Activated T-cell treated with anti-CD3 and anti-CD28 coated beads, Interleukin-2, amount 50 U/mL, for 4 hours (primary cell): ENCODE results near the gene FLACC1. TPM values are rescaled to one million over a fixed set of nuclear protein-coding genes. Genes with fewer than 3 reads are reported as not detected.
"Not testable (repeated sequence)": the region's sequence is repeated elsewhere in the genome, so short reads cannot be mapped to it uniquely, and the experiment has no call there.

Experiments used
- ATAC-seq, 2 donors: fragments of 200-7000 bp; cut with Tn5 transposase; one replicate each; pipeline ENCODE4 v1.10.0; 2021
- DNase-seq: peaks from one replicate; pipeline ENCODE4 v3.0.0-alpha.2; 2020
- H3K27me3 Mint-ChIP-seq: one replicate; pipeline ENCODE4 v1.8.0; 2021; ENCODE audit warnings: low read depth, mixed read lengths
- H3K36me3 Mint-ChIP-seq: one replicate; pipeline ENCODE4 v1.8.0; 2022; ENCODE audit warnings: mixed read lengths; ENCODE audit not compliant: insufficient read depth
- H3K4me1 Mint-ChIP-seq: one replicate; pipeline ENCODE4 v1.8.0; 2021; ENCODE audit warnings: low read depth, mixed read lengths
- H3K4me3 Mint-ChIP-seq: one replicate; pipeline ENCODE4 v1.8.0; 2021; ENCODE audit warnings: mild to moderate bottlenecking, moderate library complexity, mixed read lengths
- H3K9me3 Mint-ChIP-seq: one replicate; pipeline ENCODE4 v1.8.0; 2021; ENCODE audit warnings: mixed read lengths
- total RNA-seq, 3 donors: library from RNA; stranded (reverse); gene quantifications; one replicate each; pipeline ENCODE4 v1.2.1, GENCODE V29; 2021

FLACC1 gene
- total RNA-seq, 3 donors from 2014 or later, result 0.63 to 1.5 (median 0.87) TPM

DNA sequence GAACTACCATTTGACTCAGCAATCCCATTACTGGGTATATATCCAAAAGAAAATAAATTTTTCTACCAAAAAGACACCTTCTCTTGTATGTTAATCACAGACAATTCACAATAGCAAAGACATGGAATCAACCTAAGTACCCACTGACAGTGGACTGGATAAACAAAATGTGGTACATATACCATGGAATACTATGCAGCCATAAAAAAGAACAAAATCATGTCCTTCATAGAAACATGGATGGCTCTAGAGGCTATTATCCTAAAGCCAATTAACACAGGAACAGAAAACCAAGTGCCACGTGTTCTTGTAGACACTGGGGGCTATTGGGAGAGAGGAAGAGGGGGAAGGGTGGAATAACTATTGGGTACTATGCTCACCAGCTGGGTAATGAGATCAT lies 27.7 kb downstream of the FLACC1 start:
- DNase-seq, result no peak
- Mint-ChIP-seq H3K27me3 (no peaks in the 10 kb centered on the region), H3K9me3 (peaks cover 17% of the 10 kb centered on the region), H3K36me3 (peaks cover 25% of the 10 kb centered on the region), H3K4me1 (peaks cover 11% of the 10 kb centered on the region), H3K4me3 (no peak overlapping the region)
- ATAC-seq, result no peak

DNA sequence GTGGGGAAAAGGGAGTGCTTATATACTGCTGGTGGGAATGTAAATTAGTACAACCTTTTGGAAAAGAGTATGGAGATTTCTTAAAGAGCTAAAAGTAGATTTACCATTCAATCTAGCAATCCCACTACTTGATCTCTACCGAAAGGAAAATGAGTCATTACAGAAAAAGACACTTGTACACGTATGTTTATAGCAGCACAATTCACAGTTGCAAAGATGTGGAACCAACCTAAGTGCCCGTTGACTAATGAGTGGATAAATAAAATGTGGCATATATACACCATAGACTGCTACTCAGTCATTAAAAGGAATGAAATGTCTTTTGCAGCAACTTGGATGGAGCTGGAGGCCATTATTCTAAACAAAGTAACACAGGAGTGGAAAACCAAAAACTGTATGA lies 29.5 kb downstream of the FLACC1 start:
- H3K4me1 Mint-ChIP-seq, result peaks cover 11% of the 10 kb centered on the region
- ATAC-seq (no peak), DNase-seq (no peak)
- H3K27me3 Mint-ChIP-seq, result no peaks in the 10 kb centered on the region
- peaks cover 35% of the 10 kb centered on the region for H3K36me3 Mint-ChIP-seq
- no peak overlapping the region for H3K4me3 Mint-ChIP-seq
- H3K9me3 Mint-ChIP-seq, result peaks cover 30% of the 10 kb centered on the region

DNA sequence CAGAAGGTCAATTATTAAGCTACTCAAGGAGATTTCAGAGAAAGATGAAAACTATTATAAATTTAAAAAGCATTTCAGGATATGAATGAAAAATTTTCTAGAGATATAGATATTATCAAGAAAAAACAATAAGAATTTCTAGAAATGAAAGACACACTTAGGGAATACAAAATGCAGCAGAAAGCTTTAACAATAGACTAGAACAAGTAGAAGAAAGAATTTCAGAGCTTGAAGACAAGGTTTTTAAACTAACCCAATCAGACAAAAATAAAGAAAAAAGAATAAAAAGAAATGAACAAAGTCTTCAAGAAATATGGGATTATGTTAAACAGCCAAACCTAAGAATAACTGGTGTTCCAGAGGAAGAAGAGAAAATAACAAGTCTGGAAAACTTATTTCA lies 34.4 kb downstream of the FLACC1 start:
- Mint-ChIP-seq H3K9me3 (peaks cover 57% of the 10 kb centered on the region), H3K4me3 (no peak overlapping the region), H3K27me3 (no peaks in the 10 kb centered on the region), H3K36me3 (peaks cover 55% of the 10 kb centered on the region), H3K4me1 (peaks cover under 1% of the 10 kb centered on the region)
- ATAC-seq, result no peak
- no peak for DNase-seq

DNA sequence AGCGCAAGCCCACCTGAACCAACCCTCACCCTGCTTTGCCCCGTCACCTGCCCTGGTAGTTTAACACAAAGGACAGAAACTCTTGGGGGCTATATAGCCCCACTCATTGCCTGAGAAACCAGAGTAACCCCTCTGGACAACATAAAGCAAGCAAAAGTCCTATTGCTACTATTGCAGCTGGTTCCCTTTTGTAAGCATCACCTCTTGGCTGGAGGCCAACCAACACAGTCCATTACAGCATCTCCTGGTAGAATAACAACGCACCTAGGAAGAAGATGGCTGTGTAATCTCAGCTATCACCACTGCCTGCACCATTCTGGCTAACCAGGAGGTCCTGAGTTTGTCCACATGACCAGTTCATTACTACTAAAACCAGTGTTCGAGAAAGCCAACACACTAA lies 36.4 kb downstream of the FLACC1 start:
- H3K27me3 Mint-ChIP-seq, result no peaks in the 10 kb centered on the region
- H3K4me3 Mint-ChIP-seq, result no peak overlapping the region
- H3K36me3 Mint-ChIP-seq, result peaks cover 58% of the 10 kb centered on the region
- DNase-seq, result no peak
- no peak for ATAC-seq
- peaks cover 57% of the 10 kb centered on the region for H3K9me3 Mint-ChIP-seq
- no peaks in the 10 kb centered on the region for H3K4me1 Mint-ChIP-seq

DNA sequence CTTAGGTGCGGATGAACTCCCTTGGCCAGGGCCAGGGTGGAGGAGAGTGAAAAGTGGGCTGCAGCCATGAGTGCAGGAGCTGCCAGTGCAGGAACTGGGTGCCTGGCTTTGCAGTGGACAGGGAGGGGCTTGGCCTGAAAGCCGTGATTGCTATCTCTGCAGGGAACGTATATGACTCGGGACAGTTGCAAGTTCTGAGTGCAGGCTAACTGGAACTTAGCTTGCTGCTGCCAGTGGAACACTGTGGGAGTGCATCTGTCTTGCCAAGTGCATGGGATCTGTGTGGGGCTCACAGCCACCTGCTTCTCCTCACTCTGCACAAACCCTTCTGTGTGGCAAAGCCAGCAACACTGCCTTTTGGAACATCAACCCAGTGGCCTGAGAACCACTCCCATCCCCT lies 36.9 kb downstream of the FLACC1 start:
- no peak for DNase-seq
- Mint-ChIP-seq H3K4me1 (no peaks in the 10 kb centered on the region), H3K36me3 (peaks cover 54% of the 10 kb centered on the region), H3K4me3 (no peak overlapping the region), H3K9me3 (peaks cover 57% of the 10 kb centered on the region), H3K27me3 (no peaks in the 10 kb centered on the region)
- no peak for ATAC-seq

DNA sequence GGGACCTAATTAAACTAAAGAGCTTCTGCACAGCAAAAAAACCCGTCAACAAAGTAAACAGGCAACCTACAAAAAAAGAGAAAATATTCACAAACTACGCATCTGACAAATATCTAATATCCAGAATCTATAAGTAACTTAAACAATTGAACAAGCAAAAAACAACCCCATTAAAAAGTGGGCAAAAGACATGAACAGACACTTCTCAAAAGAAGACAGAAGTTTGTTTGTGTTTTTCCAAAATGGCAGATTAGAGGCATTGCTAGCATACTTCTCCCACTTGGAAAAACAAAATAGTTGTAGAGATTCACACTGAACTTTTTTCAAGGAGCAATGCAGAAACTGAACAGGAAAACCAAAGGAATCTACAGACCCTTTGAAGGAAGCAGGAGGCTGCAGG lies 37.6 kb downstream of the FLACC1 start:
- Mint-ChIP-seq H3K4me1 (no peaks in the 10 kb centered on the region), H3K4me3 (no peak overlapping the region), H3K9me3 (peaks cover 60% of the 10 kb centered on the region), H3K36me3 (peaks cover 54% of the 10 kb centered on the region), H3K27me3 (no peaks in the 10 kb centered on the region)
- ATAC-seq, result no peak
- no peak for DNase-seq

DNA sequence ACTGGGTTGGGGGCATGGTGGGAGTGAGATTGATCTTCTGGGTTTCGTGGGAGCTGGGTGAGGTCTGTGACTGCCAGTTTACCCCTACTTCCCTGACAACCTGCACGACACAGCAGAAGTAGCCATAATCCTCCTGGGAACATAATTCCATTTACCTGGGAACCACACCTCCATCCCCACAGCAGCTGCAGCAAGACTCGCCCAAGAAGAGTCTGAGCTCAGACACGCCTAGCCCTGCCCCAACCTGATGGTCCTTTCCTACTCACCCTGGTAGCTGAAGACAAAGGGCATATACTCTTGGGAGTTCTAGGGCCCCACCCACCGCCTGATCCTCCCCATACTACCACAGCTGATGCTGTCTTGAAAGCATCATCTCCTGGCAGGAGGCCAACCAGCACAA lies 43.8 kb downstream of the FLACC1 start:
- DNase-seq (no peak), ATAC-seq (no peak)
- Mint-ChIP-seq H3K27me3 (no peaks in the 10 kb centered on the region), H3K9me3 (peaks cover 53% of the 10 kb centered on the region), H3K36me3 (peaks cover 55% of the 10 kb centered on the region), H3K4me1 (no peaks in the 10 kb centered on the region), H3K4me3 (no peak overlapping the region)

DNA sequence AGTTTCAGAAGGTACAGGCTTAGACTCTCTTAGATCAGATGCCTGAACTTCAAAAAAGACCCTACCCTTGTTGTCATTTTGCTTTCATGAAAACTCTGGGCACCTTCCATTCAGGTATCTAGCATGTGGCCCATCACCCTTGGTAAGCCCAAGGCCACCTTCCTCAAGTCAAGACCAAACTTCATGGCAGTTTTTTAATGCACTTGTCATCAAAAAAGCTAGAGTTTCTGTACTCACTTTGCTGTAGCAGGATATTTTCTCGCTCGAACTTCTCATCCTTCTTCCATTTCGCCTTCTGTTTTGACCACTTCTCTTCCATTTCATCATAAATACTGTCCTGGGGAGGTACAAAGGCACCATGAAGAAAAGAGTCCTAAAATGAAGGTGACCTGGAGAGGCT lies 48.2 kb downstream of the FLACC1 start:
- no peak overlapping the region for H3K4me3 Mint-ChIP-seq
- DNase-seq (no peak), ATAC-seq (no peak)
- H3K36me3 Mint-ChIP-seq, result peaks cover 61% of the 10 kb centered on the region
- no peaks in the 10 kb centered on the region for H3K27me3 Mint-ChIP-seq
- peaks cover 22% of the 10 kb centered on the region for H3K9me3 Mint-ChIP-seq
- H3K4me1 Mint-ChIP-seq, result no peaks in the 10 kb centered on the region

DNA sequence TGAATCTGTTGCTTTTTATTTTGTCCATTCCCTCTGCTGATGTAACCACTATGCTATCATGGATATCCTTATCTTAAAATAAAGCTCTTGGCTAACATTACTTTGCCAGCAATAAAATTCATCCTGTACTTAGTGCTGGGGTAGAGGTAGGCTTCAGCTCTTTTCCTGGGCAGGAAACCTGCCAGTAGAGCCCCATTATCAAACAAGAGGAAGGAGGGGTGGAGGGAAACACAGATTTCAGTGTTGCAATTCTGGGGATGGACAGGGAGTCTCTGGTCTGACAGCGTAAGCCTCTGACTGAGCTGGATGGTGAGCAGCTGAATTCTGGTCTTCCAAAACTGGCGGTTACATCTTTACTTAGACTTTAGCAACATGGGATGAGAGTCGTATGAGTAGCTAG lies 49.3 kb downstream of the FLACC1 start:
- Mint-ChIP-seq H3K27me3 (no peaks in the 10 kb centered on the region), H3K4me1 (no peaks in the 10 kb centered on the region), H3K36me3 (peaks cover 54% of the 10 kb centered on the region), H3K4me3 (no peak overlapping the region), H3K9me3 (peaks cover 21% of the 10 kb centered on the region)
- DNase-seq (no peak), ATAC-seq (no peak)

DNA sequence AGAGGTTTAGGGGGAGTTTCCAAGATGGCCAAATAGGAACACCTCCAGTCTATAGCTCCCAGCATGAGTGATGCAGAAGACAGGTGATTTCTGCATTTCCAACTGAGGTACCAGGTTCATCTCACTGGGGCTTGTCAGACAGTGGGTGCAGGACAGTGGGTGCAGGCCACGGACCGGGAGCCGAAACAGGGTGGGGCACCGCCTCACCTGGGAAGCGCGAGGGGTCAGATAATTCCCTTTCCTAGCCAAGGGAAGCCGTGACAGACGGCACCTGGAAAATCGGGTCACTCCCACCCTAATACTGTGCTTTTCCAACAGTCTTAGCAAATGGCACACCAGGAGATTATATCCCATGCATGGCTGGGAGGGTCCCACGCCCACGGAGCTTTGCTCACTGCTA lies 57.2 kb downstream of the FLACC1 start:
- not testable (repeated sequence) for H3K4me1 Mint-ChIP-seq, H3K4me3 Mint-ChIP-seq, H3K27me3 Mint-ChIP-seq, DNase-seq, ATAC-seq
- H3K9me3 Mint-ChIP-seq, result peaks cover 41% of the 10 kb centered on the region
- peaks cover 48% of the 10 kb centered on the region for H3K36me3 Mint-ChIP-seq

DNA sequence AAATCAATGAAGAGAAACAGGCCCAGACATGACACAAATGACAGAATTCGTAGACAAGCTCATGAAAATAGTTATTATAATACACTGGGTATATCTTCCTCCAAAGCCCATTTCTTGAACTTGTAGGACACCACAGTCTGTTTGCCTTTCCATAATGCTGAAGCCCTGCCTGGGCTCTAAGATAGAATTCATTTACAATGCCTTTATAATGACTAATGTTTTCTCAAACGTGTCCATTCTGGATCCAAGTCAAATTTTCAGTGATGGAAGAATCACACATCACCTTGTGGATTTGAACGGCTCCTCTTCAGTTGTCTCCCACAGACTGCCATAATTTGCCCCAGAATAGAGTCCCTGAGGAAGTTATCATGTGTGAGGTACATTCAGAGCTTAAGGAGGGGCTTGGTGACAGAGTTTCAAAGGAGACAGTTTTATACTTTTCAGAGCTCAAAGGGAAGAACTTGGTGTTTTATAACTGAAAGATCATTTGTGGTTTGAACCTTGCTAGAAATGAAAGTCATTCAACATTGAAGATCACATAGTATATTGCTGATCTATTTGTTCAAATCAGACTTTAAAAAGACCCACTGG lies 58.6 kb downstream of the FLACC1 start:
- Mint-ChIP-seq H3K4me3 (no peak overlapping the region), H3K36me3 (peaks cover 50% of the 10 kb centered on the region), H3K27me3 (no peaks in the 10 kb centered on the region), H3K9me3 (peaks cover 43% of the 10 kb centered on the region), H3K4me1 (peaks cover 5% of the 10 kb centered on the region)
- ATAC-seq (no peak), DNase-seq (no peak)

DNA sequence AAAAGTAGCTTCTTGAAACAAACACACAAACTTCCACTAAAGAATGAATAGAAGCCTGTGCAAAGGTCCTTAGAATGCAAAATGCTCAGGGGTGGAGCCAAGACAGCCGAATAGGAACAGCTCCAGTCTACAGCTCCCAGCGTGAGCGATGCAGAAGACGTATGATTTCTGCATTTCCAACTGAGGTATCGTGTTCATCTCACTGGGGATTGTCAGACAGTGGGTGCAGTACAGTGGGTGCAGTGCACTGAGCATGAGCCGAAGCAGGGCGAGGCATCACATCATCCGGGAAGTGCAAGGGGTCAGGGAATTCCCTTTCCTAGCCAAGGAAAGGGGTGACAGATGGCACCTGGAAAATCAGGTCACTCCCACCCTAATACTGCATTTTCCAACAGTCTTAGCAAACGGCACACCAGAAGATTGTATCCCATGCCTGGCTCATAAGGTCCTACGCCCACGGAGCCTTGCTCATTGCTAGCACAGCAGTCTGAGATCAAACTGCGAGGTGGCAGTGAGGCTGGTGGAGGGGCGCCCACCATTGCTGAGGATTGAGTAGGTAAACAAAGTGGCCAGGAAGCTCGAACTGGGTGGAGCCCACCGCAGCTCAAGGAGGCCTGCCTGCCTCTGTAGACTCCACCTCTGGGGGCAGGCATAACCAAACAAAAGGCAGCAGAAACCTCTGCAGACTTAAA lies 66.5 kb downstream of the FLACC1 start:
- H3K27me3 Mint-ChIP-seq, ATAC-seq, H3K4me1 Mint-ChIP-seq, H3K4me3 Mint-ChIP-seq, DNase-seq: not testable (repeated sequence)
- peaks cover 73% of the 10 kb centered on the region for H3K36me3 Mint-ChIP-seq
- H3K9me3 Mint-ChIP-seq, result peaks cover 27% of the 10 kb centered on the region

DNA sequence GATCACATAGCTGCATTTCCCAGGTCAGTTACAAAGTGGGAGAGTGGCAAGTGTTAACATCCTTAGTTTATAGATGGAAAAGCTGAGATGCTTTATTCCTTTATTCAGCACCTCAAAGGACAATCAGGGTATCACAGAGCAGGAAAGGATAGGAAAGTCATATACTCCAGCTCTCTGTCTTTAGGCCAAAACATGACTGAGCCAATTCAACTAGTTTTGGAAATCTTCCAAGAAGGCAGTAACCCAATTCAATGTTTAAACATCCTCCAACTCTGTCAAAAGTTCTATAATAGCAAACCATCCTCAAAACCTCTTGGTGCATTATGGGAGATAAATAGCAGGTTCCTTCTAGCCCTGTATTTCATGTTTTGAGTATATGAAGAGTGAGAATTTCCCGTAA lies 71.6 kb downstream of the FLACC1 start:
- Mint-ChIP-seq H3K4me1 (peaks cover 7% of the 10 kb centered on the region), H3K36me3 (peaks cover 56% of the 10 kb centered on the region), H3K4me3 (no peak overlapping the region), H3K27me3 (no peaks in the 10 kb centered on the region), H3K9me3 (peaks cover 4% of the 10 kb centered on the region)
- ATAC-seq, result no peak
- DNase-seq, result no peak

DNA sequence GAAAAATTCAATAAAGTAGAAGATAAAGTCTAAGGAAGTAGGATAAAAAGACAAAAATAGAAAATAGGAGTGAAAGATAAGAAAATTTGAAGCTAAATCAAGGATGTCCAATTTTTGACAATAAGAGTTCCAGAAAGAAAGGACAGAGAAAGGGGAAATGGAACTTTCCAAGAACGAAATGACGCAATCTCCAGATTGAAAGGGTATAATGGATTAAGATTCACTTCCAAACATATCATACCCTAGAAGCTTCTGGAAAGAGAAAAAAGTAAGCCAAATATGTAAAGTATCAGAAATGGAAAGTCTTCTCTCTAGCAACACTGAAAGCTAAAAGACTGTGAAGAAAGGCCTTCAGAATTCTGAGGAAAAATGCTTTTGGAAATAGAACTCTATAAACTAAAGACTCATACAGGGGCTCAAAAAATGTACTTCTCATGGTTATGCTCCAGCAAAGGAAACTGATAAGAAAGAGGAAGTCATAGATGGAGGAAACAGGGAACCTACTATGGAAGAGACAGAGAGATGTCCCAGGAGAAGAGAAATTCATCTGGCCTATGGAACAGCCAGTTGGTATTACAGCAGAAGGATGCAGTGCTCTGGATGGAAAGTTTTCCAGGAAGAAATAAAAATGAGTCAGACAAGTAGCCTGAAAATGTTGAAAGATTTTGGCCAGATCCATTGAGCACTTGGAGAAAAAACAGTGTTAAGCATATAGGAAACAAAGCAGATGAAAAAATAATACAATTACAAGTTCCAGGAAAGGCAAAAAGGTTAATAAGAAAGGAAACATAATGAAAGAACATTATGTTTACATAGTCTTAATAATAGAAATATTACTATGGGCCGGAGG lies 76.7 kb downstream of the FLACC1 start:
- Mint-ChIP-seq H3K4me3 (no peak overlapping the region), H3K27me3 (no peaks in the 10 kb centered on the region), H3K9me3 (no peaks in the 10 kb centered on the region), H3K4me1 (peaks cover 21% of the 10 kb centered on the region), H3K36me3 (peaks cover 38% of the 10 kb centered on the region)
- ATAC-seq, result no peak
- DNase-seq, result no peak

DNA sequence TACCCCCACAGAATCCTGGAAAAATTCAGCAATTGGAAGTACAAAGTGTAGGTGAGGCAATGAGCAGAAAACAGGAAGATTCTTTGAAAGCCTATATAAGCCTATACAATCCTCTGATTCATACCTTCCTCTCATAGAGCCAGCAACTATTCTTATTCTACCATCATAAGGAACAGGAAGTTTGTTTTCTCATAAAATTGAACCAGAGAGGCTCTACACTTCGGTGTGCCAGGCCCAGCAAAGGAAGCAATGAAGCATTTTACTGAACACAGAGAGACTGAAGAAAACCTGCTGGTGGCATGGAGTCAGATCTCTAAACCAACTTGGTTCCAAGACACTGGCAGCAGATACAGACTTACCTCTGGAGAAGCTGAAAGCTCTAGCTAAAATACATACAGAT lies 78.1 kb downstream of the FLACC1 start:
- Mint-ChIP-seq H3K27me3 (no peaks in the 10 kb centered on the region), H3K36me3 (peaks cover 41% of the 10 kb centered on the region), H3K4me3 (no peak overlapping the region), H3K4me1 (peaks cover 26% of the 10 kb centered on the region), H3K9me3 (no peaks in the 10 kb centered on the region)
- ATAC-seq (no peak), DNase-seq (no peak)
